Heart left ventricle (tissue), 16 donors: ENCODE measurements around the gene ACSF2. TPM values are rescaled to one million over a fixed set of nuclear protein-coding genes. Genes with fewer than 3 reads are reported as not detected.

Source experiments
- ATAC-seq, 4 donors: fragments of 200-7000 bp; cut with Tn5 transposase; one replicate each; pipeline ENCODE4 v1.9.1; 2020 to 2022; ENCODE audit warnings: moderate library complexity in 4 of 4, mild to moderate bottlenecking in 3 of 4, moderate number of reproducible peaks in 1 of 4
- DNase-seq, 5 donors: peaks; one replicate each; pipeline ENCODE4 v3.0.0-alpha.2; 2020
- H3K27ac ChIP-seq, 12 donors: fragments of 200-600 bp; sonication (generic) in 4 of 12; one replicate each; pipeline versions ENCODE4 v1.5.0 to v1.8.0; 2016 to 2022; ENCODE audit warnings: mild to moderate bottlenecking in 2 of 12
- H3K27me3 ChIP-seq, 9 donors: fragments of 200-600 bp; sonication (generic) in 2 of 9; one replicate each; pipeline versions ENCODE4 v1.5.1 to v1.8.0; 2016 to 2022; ENCODE audit warnings: mild to moderate bottlenecking in 3 of 9
- H3K36me3 ChIP-seq, 9 donors: fragments of 200-600 bp; sonication (generic) in 2 of 9; one replicate each; pipeline versions ENCODE4 v1.5.0 to v1.8.0; 2018 to 2022; ENCODE audit warnings: mild to moderate bottlenecking in 2 of 9
- H3K4me1 ChIP-seq, 12 donors: fragments of 200-600 bp; sonication (generic) in 4 of 12; one replicate each; pipeline versions ENCODE4 v1.5.0 to v1.8.0; 2016 to 2022; ENCODE audit warnings: mild to moderate bottlenecking in 3 of 12
- H3K4me3 ChIP-seq, 12 donors: fragments of 200-600 bp; sonication (generic) in 4 of 12; one replicate each; pipeline versions ENCODE4 v1.5.0 to v1.8.0; 2017 to 2022; ENCODE audit warnings: mild to moderate bottlenecking in 9 of 12, moderate library complexity in 4 of 12
- H3K9me3 ChIP-seq, 12 donors: fragments of 200-600 bp; sonication (generic) in 4 of 12; one replicate each; pipeline versions ENCODE4 v1.5.0 to v1.8.0; 2016 to 2022; ENCODE audit warnings: mild to moderate bottlenecking in 1 of 12
- CTCF ChIP-seq, 12 donors: fragments of 200-600 bp; sonication (generic) in 4 of 12; IDR thresholded peaks; one replicate each; pipeline versions ENCODE4 v1.5.0 to v1.8.0; 2018 to 2022; ENCODE audit warnings: antibody characterized with exemption in 12 of 12, mild to moderate bottlenecking in 5 of 12
- POLR2A ChIP-seq, 2 donors: fragments of 450-650 bp; IDR thresholded peaks; one replicate each; pipeline ENCODE4 v1.6.1; 2017; ENCODE audit warnings: antibody characterized with exemption in 2 of 2, mild to moderate bottlenecking in 2 of 2, moderate library complexity in 2 of 2
- WGBS, 4 donors: extraction: QIAGEN DNeasy Blood & Tissue Kit in 2 of 4; methylation state at CpG; one replicate each; pipeline versions ENCODE4 v1.1.5 to v1.1.7; 2013 to 2018; 5-methylcytosine and 5-hydroxymethylcytosine counted together
- intact Hi-C, 10 donors: fragments of 100-400 bp; cut with DNase I; formaldehyde crosslinking; loops; one replicate each; pipeline versions ENCODE4 v1.11.1 to v1.14.2; 2022
- polyA plus RNA-seq, 2 donors: library from polyadenylated mRNA; stranded (reverse); fragments of 200-250 nt; gene quantifications; one replicate each; pipeline ENCODE4 v1.2.3, GENCODE V29; 2013
- total RNA-seq, 9 donors: library from RNA; depleted of rRNA in 2 of 9; stranded (reverse); fragments of >200 nt in 2 of 9; fragmentation: NEBNext Ultra II Directional in 3 of 9; extraction: Animal tissue kit (Norgen Biotek cat#: 25700) in 3 of 9; gene quantifications; one replicate each; pipeline versions ENCODE4 v1.1.0 to v1.2.4, GENCODE V29; 2016 to 2023
- donor health status: ischemic (EF 13 %, LVEDD 7.1; RV severe dilation, severe dysfunction).
- donor health status: healthy with polysubstance abuse.
- donor health status: DM: no; HTN: yes; CAD: no.
- donor health status: DM: no; HTN: no; CAD: no.
- donor health status: ischemic (EF 25% LVEDD 6.9; RV normal size, moderate dysfunction).
- donor health status: ischemic (EF 25% LVEDD 5.7; RV mildly dilated, moderate dysfunction).
- donor health status: healthy.
- donor health status: DM: yes; HTN: yes; CAD: no.
- donor health status: ischemic (EF 35%, LVEDD 5.7; RV mildly dilated, moderate dysfunction).
- donor health status: nonischemic (EF 11% LVEDD 7.7; RV severe dilation, severe dysfunction).
- donor health status: DM: yes; HTN: yes; CAD: no.
- donor health status: PGD.
- donor health status: ischemic (EF 29% LVEDD 5.4; RV normal size, mild dysfunction).
- donor health status: nonischemic (EF 23%, LVEDD 6.1; RV moderate dilation, normal function).

ACSF2 gene
- total and polyA plus RNA-seq, 11 donors = 6.5 to 31.6 (median 17.4) TPM

DNA sequence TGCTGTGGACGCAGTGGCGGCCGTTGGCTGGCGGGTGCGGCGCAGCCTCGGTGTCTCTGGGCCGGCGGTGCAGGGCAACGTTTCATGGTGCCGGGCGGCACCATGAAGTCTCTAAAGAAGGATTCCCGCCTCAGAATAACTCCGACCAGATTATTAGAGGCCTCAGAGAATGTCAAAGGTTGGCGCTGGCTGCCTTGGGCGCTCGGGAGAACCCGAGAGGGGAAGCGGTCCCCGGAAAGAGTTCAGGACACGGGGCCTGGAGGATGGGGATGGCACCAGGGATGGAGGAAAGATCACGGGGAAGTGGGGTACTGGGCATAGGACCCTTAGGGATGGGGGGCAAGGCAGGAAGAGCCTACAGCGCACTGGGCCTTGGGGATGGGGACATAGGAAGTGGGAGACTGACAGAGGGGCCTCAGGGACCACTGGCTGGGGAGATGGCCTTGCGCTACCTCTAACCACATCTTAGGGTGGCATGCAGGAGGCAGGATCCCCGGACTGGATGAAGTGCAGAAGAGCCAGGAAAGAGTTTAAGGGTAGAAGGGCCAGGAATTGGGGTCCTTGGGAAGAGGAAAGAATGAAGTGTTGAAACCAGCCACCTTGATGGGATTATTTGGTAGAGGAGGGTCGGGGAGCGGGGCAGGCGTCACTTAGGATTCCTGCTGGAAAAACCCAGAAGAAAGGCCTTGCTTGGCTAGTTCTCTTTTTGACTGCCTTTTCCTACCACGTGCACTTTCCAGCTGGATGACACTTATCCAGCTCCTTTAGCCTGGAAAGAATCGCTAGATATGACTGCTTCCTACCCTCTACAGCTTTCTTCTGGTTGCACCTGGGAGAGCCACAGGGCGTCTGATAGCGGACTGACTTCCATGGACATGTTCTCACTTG is 82.8 kb downstream of the ACSF2 start:
- peaks cover 0 to 29% (median 10%) of the 10 kb centered on the region in 12 donors for H3K4me1 ChIP-seq
- peak overlapping the region in 11 of 12 donors; percentile 62 to 88 (median 76) for H3K27ac ChIP-seq
- WGBS, 4 donors = 30 to 37% (median 33%) methylated on average over 23 to 32 of the region's 32 CpGs
- H3K4me3 ChIP-seq = peak overlapping the region; percentile 51 to 81 (median 64)
- no peaks in the 10 kb centered on the region for H3K9me3 ChIP-seq
- intact Hi-C loops = no loop called here
- H3K27me3 ChIP-seq = no peaks in the 10 kb centered on the region
- no peaks in the 10 kb centered on the region for H3K36me3 ChIP-seq
- DNase-seq (no peak), ATAC-seq (peak in 1 of 4 donors; percentile 31)
- TF ChIP-seq POLR2A (IDR thresholded peaks at IDR 0.05) (peak in 1 of 2 donors; percentile 35), CTCF (IDR thresholded peaks at IDR 0.05) (no peak)

- no peaks in the 10 kb centered on the region for H3K36me3 ChIP-seq
- H3K27me3 ChIP-seq = no peaks in the 10 kb centered on the region
- H3K9me3 ChIP-seq = no peaks in the 10 kb centered on the region
- ATAC-seq (no peak), DNase-seq (no peak)
- no peak overlapping the region for H3K4me3 ChIP-seq
- H3K27ac ChIP-seq = no peak overlapping the region
- H3K4me1 ChIP-seq = peaks cover 0 to 41% (median 13%) of the 10 kb centered on the region in 12 donors
- TF ChIP-seq CTCF (IDR thresholded peaks at IDR 0.05) = no peak
- no peak for TF ChIP-seq POLR2A (IDR thresholded peaks at IDR 0.05)
- intact Hi-C loops = no loop called here
- 25 to 39% (median 37%) methylated on average over 3 of the region's 3 CpGs for WGBS, 4 donors
These were observed 85.0 kb downstream of the ACSF2 start for GRCh38 chr17:50511058-50511457.

DNA sequence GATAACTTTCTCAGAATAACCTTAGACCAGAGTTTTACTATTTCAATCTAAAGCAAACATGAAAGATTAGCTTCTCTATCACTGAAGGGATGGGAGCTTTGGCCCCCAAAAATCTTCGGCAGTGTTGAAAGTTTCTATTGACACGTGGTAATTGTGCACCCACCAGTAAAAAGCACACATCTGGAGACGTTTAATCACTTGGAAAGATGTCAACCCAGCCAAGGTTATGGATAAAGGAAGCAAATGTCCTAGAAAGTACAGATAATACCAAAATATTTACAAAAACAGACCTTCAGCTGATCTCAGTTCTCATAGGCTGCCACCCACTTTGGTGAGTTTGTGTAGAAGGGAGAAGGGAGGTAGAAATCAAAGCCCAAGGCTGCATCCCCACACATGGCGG is 87.5 kb downstream of the ACSF2 start:
- Histone ChIP-seq H3K27me3 (no peaks in the 10 kb centered on the region), H3K36me3 (no peaks in the 10 kb centered on the region), H3K9me3 (no peaks in the 10 kb centered on the region), H3K4me3 (no peak overlapping the region), H3K27ac (no peak overlapping the region), H3K4me1 (peaks cover 0 to 37% (median 16%) of the 10 kb centered on the region in 12 donors)
- WGBS, 4 donors = 68 to 78% (median 74%) methylated on average over 4 of the region's 4 CpGs
- intact Hi-C loops = no loop called here
- DNase-seq = no peak
- no peak for ATAC-seq
- no peak for TF ChIP-seq CTCF (IDR thresholded peaks at IDR 0.05)
- TF ChIP-seq POLR2A (IDR thresholded peaks at IDR 0.05) = no peak

DNA sequence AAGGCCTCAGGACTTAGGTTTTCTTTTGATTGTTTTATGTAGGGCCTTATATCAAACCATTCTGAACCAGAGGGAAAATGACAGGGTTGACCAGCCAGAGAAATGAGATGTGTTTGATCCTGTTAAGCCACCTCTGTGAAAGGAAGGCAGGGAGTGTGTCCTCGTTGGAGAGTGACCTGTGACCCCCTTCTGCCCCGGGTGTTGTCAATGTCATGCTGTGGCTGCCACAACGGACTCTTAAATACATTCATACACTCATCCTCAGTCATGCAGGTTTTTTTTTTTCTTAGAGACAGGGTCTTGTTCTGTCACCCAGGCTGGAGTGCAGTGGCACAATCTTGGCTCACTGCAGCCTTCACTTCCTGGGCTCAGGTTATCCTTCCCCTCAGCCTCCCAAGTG is 88.4 kb downstream of the ACSF2 start:
- no peak for TF ChIP-seq CTCF (IDR thresholded peaks at IDR 0.05)
- no peak for TF ChIP-seq POLR2A (IDR thresholded peaks at IDR 0.05)
- intact Hi-C loops = no loop called here
- peak overlapping the region in 1 of 12 donors; percentile 17 for H3K27ac ChIP-seq
- H3K36me3 ChIP-seq = no peaks in the 10 kb centered on the region
- H3K4me3 ChIP-seq = no peak overlapping the region
- DNase-seq (no peak), ATAC-seq (no peak)
- WGBS, 4 donors = 69 to 80% (median 76%) methylated on average over 3 of the region's 3 CpGs
- H3K27me3 ChIP-seq = no peaks in the 10 kb centered on the region
- peaks cover 0 to 30% (median 8%) of the 10 kb centered on the region in 12 donors for H3K4me1 ChIP-seq
- H3K9me3 ChIP-seq = no peaks in the 10 kb centered on the region
